ENCODE results near the gene CORO6.

DNA sequence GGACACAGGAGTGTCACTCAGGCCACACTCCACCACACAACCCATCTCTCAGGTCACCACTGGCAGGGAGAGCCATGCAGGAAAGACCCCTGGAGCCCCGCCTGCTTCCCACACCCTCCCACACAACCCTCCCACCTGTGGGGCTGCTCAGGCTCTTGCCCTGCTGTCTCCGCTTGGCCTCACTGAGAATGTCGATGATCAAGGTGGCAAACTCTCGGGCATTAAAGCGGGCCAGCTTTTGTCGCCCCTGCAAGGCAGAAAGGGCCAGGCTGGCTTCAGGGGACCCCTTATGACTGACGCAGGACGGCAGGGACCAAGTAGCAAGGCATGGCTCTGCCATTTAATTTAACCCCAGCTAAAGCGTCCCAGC is 45.7 kb downstream of the CORO6 start:
- TF ChIP-seq, protein P1, sequence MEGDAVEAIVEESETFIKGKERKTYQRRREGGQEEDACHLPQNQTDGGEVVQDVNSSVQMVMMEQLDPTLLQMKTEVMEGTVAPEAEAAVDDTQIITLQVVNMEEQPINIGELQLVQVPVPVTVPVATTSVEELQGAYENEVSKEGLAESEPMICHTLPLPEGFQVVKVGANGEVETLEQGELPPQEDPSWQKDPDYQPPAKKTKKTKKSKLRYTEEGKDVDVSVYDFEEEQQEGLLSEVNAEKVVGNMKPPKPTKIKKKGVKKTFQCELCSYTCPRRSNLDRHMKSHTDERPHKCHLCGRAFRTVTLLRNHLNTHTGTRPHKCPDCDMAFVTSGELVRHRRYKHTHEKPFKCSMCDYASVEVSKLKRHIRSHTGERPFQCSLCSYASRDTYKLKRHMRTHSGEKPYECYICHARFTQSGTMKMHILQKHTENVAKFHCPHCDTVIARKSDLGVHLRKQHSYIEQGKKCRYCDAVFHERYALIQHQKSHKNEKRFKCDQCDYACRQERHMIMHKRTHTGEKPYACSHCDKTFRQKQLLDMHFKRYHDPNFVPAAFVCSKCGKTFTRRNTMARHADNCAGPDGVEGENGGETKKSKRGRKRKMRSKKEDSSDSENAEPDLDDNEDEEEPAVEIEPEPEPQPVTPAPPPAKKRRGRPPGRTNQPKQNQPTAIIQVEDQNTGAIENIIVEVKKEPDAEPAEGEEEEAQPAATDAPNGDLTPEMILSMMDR (conservative IDR thresholded peaks at IDR 0.05; ENCODE audit: low read depth, low read length): no peak
- TF ChIP-seq POLR2A (IDR thresholded peaks at IDR 0.05; ENCODE audit: low read depth, low read length) (no peak), MAFK (IDR thresholded peaks at IDR 0.05; ENCODE audit: low read depth, low read length) (no peak), RAD21 (IDR thresholded peaks at IDR 0.05; ENCODE audit: low read length) (no peak), RCOR1 (IDR thresholded peaks at IDR 0.05; ENCODE audit: insufficient replicate concordance, low read length) (no peak), SMC3 (IDR thresholded peaks at IDR 0.05; ENCODE audit: low read depth, low read length) (no peak), NFE2L2 (IDR thresholded peaks at IDR 0.05; ENCODE audit: low read depth, low read length) (no peak)
- TF ChIP-seq, protein P2, sequence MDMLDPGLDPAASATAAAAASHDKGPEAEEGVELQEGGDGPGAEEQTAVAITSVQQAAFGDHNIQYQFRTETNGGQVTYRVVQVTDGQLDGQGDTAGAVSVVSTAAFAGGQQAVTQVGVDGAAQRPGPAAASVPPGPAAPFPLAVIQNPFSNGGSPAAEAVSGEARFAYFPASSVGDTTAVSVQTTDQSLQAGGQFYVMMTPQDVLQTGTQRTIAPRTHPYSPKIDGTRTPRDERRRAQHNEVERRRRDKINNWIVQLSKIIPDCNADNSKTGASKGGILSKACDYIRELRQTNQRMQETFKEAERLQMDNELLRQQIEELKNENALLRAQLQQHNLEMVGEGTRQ (IDR thresholded peaks at IDR 0.05; ENCODE audit: low read depth, low read length): no peak
- TF ChIP-seq, protein P3, sequence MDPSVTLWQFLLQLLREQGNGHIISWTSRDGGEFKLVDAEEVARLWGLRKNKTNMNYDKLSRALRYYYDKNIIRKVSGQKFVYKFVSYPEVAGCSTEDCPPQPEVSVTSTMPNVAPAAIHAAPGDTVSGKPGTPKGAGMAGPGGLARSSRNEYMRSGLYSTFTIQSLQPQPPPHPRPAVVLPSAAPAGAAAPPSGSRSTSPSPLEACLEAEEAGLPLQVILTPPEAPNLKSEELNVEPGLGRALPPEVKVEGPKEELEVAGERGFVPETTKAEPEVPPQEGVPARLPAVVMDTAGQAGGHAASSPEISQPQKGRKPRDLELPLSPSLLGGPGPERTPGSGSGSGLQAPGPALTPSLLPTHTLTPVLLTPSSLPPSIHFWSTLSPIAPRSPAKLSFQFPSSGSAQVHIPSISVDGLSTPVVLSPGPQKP (IDR thresholded peaks at IDR 0.05; ENCODE audit: borderline replicate concordance, low read depth, low read length): no peak
